ENCODE measurements around the gene ADAMTSL4. TPM values are rescaled to one million over a fixed set of nuclear protein-coding genes. Genes with fewer than 3 reads are reported as not detected.

Gene ADAMTSL4
- total and polyA plus RNA-seq, 7 donors: 2.1 to 36.0 (median 14.6) TPM

GRCh38 chr1:150511551-150511950, 37.7 kb upstream of the ADAMTSL4 start:
- no peaks in the 10 kb centered on the region for H3K27me3 ChIP-seq
- peaks cover 0 to 25% (median 17%) of the 10 kb centered on the region in 4 donors for H3K4me1 ChIP-seq
- H3K9me3 ChIP-seq: no peaks in the 10 kb centered on the region
- 86 to 94% methylated on average over 12 of the region's 12 CpGs for WGBS, 2 donors
- H3K36me3 ChIP-seq: peaks cover 0 to 7% (median 4%) of the 10 kb centered on the region in 4 donors
- no peak overlapping the region for H3K4me3 ChIP-seq
- H3K27ac ChIP-seq: no peak overlapping the region
- intact Hi-C loops (cut with DNase I): no loop called here
- no peak for DNase-seq
- TF ChIP-seq POLR2A (IDR thresholded peaks at IDR 0.05): no peak
- no peak for TF ChIP-seq EP300 (IDR thresholded peaks at IDR 0.05)
- TF ChIP-seq POLR2AphosphoS5 (IDR thresholded peaks at IDR 0.05): no peak

GRCh38 chr1:150511985-150512660, 37.1 kb upstream of the ADAMTSL4 start:
- H3K27me3 ChIP-seq: no peaks in the 10 kb centered on the region
- no peaks in the 10 kb centered on the region for H3K9me3 ChIP-seq
- H3K27ac ChIP-seq: no peak overlapping the region
- 86 to 93% methylated on average over 17 of the region's 17 CpGs for WGBS, 2 donors
- peaks cover 0 to 31% (median 21%) of the 10 kb centered on the region in 4 donors for H3K4me1 ChIP-seq
- TF ChIP-seq CTCF (IDR thresholded peaks at IDR 0.05) (no peak), POLR2AphosphoS5 (IDR thresholded peaks at IDR 0.05) (no peak), POLR2A (IDR thresholded peaks at IDR 0.05) (no peak), EP300 (IDR thresholded peaks at IDR 0.05) (no peak)
- H3K4me3 ChIP-seq: no peak overlapping the region
- intact Hi-C loops (cut with DNase I): no loop called here
- no peak for DNase-seq
- H3K36me3 ChIP-seq: peaks cover 0 to 3% (median under 1%) of the 10 kb centered on the region in 4 donors

- no peak for TF ChIP-seq EP300 (IDR thresholded peaks at IDR 0.05)
- no peak for TF ChIP-seq POLR2A (IDR thresholded peaks at IDR 0.05)
- no peak for TF ChIP-seq POLR2AphosphoS5 (IDR thresholded peaks at IDR 0.05)
- no peak for TF ChIP-seq CTCF (IDR thresholded peaks at IDR 0.05)
- no peak for DNase-seq
- Histone ChIP-seq H3K4me3 (no peak overlapping the region), H3K9me3 (no peaks in the 10 kb centered on the region), H3K27ac (no peak overlapping the region), H3K36me3 (peaks cover 0 to 3% (median 0%) of the 10 kb centered on the region in 4 donors), H3K27me3 (no peaks in the 10 kb centered on the region), H3K4me1 (peaks cover 0 to 33% (median 21%) of the 10 kb centered on the region in 4 donors)
- WGBS, 2 donors: 83 to 86% methylated on average over 2 of the region's 2 CpGs
- intact Hi-C loops (cut with DNase I): no loop called here
These were observed 36.4 kb upstream of the ADAMTSL4 start for GRCh38 chr1:150512846-150513245.

- H3K4me1 ChIP-seq: peaks cover 0 to 29% (median 21%) of the 10 kb centered on the region in 4 donors
- H3K9me3 ChIP-seq: no peaks in the 10 kb centered on the region
- no peaks in the 10 kb centered on the region for H3K27me3 ChIP-seq
- intact Hi-C loops (cut with DNase I): no loop called here
- H3K27ac ChIP-seq: no peak overlapping the region
- WGBS, 2 donors: 57 to 69% methylated on average over 7 of the region's 7 CpGs
- H3K4me3 ChIP-seq: no peak overlapping the region
- no peak for TF ChIP-seq POLR2AphosphoS5 (IDR thresholded peaks at IDR 0.05)
- no peak for TF ChIP-seq POLR2A (IDR thresholded peaks at IDR 0.05)
- TF ChIP-seq EP300 (IDR thresholded peaks at IDR 0.05): no peak
- H3K36me3 ChIP-seq: peaks cover 0 to 3% (median 0%) of the 10 kb centered on the region in 4 donors
- no peak for DNase-seq
These were observed 35.8 kb upstream of the ADAMTSL4 start for GRCh38 chr1:150513351-150513791.

GRCh38 chr1:150514260-150514659, 34.9 kb upstream of the ADAMTSL4 start:
- no peak for DNase-seq
- H3K36me3 ChIP-seq: peaks cover 0 to 3% (median 0%) of the 10 kb centered on the region in 4 donors
- H3K4me1 ChIP-seq: peaks cover 0 to 26% (median 21%) of the 10 kb centered on the region in 4 donors
- 88 to 90% methylated on average over 9 of the region's 9 CpGs for WGBS, 2 donors
- H3K27ac ChIP-seq: peak overlapping the region in 3 of 4 donors; percentile 87 to 94 (median 91)
- no peak overlapping the region for H3K4me3 ChIP-seq
- TF ChIP-seq POLR2AphosphoS5 (IDR thresholded peaks at IDR 0.05) (no peak), CTCF (IDR thresholded peaks at IDR 0.05) (no peak), POLR2A (IDR thresholded peaks at IDR 0.05) (no peak), EP300 (IDR thresholded peaks at IDR 0.05) (no peak)
- no peaks in the 10 kb centered on the region for H3K27me3 ChIP-seq
- no peaks in the 10 kb centered on the region for H3K9me3 ChIP-seq
- intact Hi-C loops (cut with DNase I): no loop called here

All from sigmoid colon (tissue), 7 donors.